Mononuclear cell (primary cell): ENCODE data around the gene RPGRIP1L. TPM values are rescaled to one million over a fixed set of nuclear protein-coding genes. Genes with fewer than 3 reads are reported as not detected.

Experiments used
- H3K27me3 ChIP-seq: 2 replicates; pipeline ENCODE4 v1.6.0; 2011; ENCODE audit warnings: low read length, control low read depth; ENCODE audit not compliant: insufficient read depth
- H3K4me1 ChIP-seq: 2 replicates; pipeline ENCODE4 v1.5.1; 2011; ENCODE audit warnings: mild to moderate bottlenecking, low read length, control low read depth; ENCODE audit not compliant: insufficient read depth
- H3K4me3 ChIP-seq: 2 replicates; pipeline ENCODE4 v1.5.1; 2011; ENCODE audit warnings: mild to moderate bottlenecking, low read length, moderate library complexity
- H3K9me3 ChIP-seq: 2 replicates; pipeline ENCODE4 v1.5.1; 2011; ENCODE audit warnings: low read depth, mild to moderate bottlenecking, control low read depth, low read length
- total RNA-seq: library from RNA; depleted of rRNA; stranded (reverse); fragments of >200 nt; gene quantifications from one replicate; pipeline ENCODE4 v1.2.3, GENCODE V29; 2012

RPGRIP1L gene
- total RNA-seq, 1 donor = 0.84 TPM

DNA sequence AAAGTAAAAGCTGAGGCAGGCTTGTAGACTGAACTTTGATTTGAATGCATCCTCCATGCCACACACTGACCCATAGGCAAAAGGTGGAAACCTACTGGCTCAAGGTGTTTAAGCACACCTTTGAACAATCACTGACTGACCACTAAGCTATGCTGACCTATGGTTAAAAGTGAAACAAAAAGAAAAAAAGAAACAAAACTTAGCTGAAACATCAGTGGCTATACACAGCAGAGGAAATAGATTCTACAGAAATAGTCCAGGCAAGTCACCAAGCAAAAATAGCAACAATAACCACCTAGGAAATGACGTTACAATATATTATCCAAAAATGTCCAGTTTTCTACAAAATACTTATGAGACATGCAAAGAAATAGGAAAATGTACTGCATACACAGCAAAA, 60.2 kb downstream of the RPGRIP1L start:
- Histone ChIP-seq H3K9me3 (peaks cover 16% of the 10 kb centered on the region), H3K27me3 (no peaks in the 10 kb centered on the region), H3K4me1 (no peaks in the 10 kb centered on the region), H3K4me3 (no peak overlapping the region)

DNA sequence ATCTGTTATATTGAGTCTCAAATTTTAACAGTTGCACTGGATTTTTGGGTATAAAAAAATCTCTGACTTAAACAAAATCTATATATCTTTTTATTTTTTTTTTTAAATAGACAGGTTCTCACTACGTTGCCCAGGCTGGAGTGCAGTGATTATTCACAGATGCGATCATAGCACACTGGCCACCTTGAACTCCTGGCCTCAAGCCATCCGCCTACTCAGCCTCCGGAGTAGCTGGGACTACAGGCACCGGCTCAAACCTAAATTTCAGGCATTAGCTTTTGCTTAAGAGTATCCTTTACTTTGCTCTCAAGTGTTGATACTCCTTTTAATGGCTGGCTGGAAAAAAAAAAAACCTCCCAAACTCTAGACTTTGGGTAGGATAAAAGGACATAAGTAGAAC, 61.6 kb downstream of the RPGRIP1L start:
- peaks cover 16% of the 10 kb centered on the region for H3K9me3 ChIP-seq
- H3K4me1 ChIP-seq = no peaks in the 10 kb centered on the region
- H3K27me3 ChIP-seq = no peaks in the 10 kb centered on the region
- H3K4me3 ChIP-seq = no peak overlapping the region

DNA sequence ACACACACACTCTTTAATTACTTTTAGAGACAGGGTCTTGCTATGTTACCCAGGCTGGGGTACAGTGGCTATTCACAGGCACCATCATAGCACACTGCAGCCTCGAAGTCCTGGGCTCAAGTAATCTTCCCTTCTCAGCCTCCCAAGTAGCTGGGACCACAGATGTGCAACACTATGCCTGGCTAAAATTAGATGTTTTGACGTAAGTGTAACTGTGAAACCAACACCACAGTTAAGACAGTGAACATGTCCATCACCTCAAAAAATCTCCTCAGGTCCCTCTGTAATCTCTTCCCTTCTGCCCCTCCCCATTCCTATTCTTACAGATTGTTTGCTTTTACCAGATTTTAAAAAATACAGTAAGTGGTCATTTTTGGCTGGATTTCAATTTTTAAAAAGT, 66.7 kb downstream of the RPGRIP1L start:
- Histone ChIP-seq H3K9me3 (no peaks in the 10 kb centered on the region), H3K27me3 (no peaks in the 10 kb centered on the region), H3K4me3 (no peak overlapping the region), H3K4me1 (no peaks in the 10 kb centered on the region)

DNA sequence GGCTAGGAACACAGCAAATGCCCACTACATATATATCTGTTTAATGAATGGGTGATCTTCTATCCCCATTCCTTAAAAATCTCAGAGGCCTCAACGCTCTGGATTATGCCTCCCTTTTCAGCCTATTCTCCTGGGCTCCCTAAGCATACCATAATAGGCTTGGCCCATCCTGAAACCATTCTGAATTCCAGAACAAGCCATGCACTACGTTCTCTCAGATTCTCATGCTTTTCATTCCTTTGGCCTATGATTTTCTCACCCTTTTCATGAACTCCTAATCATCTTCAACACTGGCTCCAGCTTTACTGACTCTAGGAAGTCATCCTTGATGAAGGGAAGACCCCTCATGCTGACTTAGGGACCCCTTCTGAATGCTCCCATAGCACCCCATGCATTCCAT, 71.1 kb downstream of the RPGRIP1L start:
- no peaks in the 10 kb centered on the region for H3K9me3 ChIP-seq

DNA sequence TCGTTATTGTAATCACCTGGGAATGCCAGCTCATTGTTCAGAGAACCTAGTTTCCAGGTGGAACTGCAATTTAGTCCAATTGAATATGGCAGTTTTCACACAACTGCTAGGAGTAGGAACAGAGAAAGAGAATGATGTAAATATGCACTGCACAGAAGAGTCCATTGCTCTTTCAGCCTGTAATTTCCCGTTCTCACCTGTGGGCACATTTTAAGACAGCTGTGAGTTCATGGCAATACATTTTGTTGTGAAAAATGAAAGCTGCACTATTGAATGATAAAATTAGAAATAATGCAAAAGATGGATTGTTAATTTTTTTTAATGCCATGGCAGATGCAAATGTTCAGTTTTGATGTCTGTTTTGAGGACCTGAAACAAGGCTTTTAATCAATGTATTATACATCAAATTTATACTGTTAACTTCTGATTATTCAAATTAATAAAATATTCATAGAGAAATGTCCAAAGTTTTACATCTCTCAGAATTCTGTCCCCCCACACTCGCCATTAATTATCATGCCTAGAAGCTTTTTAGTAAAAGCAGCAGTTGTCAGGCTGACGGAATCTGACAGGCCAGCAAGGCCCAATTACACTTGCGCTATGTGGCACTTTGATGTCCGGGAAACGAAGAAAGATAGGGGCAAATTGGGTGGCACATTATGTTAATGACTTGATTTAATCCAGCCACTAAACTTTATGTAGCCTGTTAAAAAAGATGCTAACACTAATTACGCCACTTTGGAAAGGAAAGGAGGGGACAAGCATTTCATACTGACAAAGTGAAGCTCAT, 72.2 kb downstream of the RPGRIP1L start:
- no peaks in the 10 kb centered on the region for H3K9me3 ChIP-seq
- no peaks in the 10 kb centered on the region for H3K4me1 ChIP-seq
- no peaks in the 10 kb centered on the region for H3K27me3 ChIP-seq
- H3K4me3 ChIP-seq = no peak overlapping the region

More for the DNA sequence above, 71.1 kb downstream of the RPGRIP1L start:
- Histone ChIP-seq H3K4me3 (no peak overlapping the region), H3K4me1 (no peaks in the 10 kb centered on the region), H3K27me3 (no peaks in the 10 kb centered on the region)

DNA sequence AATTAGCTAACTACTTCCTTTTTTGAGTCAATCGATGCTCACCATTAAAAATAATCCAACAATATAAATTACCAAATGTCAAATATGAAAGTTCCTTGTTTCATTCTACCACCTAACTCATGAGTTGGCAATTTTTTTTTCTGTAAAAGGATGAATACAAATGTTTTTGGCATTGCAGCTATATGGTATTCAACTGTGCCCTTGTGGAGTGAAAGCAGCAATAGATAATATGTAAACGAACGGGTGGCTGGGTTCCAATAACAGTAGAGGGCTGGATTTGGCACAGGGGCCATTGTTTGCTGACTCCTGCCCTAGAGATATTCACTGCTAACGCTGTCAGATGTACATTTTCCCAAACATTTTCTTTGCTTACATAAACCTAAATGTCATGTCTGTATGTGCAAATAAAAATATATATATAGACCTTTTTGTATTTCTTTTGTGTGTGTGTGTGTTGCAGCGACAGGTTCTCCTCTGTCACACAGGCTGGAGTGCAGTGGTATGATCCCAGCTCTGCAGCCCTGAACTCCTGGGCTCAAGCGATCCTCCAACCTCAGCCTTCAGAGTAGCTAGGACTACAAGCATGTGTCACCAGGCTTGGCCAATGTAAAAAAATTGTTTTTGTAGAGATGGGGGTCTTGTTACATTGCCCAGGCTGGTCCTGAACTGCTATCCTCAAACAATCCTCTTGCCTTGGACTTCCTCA, 73.9 kb downstream of the RPGRIP1L start:
- Histone ChIP-seq H3K9me3 (no peaks in the 10 kb centered on the region), H3K27me3 (no peaks in the 10 kb centered on the region), H3K4me3 (no peak overlapping the region)

DNA sequence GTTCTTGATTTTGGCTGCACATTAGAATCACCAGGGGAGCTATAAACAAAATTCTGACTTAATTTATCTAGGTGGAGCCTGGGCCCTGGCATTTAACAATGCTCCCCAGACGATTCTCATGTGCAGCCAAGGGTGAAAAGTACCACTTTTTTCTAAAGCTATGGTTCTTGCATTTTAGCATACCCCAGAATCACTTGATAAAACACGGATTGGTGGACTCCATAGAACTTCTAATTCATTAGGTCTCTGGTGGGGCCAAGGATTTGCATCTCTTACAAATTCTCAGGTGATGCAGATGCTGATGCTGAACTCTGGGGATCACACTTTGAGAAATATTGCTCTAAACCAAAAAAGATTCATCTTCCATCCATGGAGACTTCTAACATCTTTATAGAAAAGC, 74.5 kb downstream of the RPGRIP1L start:
- no peaks in the 10 kb centered on the region for H3K9me3 ChIP-seq
- no peaks in the 10 kb centered on the region for H3K4me1 ChIP-seq
- H3K27me3 ChIP-seq = no peaks in the 10 kb centered on the region
- no peak overlapping the region for H3K4me3 ChIP-seq

More for the DNA sequence above, 73.9 kb downstream of the RPGRIP1L start:
- no peaks in the 10 kb centered on the region for H3K4me1 ChIP-seq

DNA sequence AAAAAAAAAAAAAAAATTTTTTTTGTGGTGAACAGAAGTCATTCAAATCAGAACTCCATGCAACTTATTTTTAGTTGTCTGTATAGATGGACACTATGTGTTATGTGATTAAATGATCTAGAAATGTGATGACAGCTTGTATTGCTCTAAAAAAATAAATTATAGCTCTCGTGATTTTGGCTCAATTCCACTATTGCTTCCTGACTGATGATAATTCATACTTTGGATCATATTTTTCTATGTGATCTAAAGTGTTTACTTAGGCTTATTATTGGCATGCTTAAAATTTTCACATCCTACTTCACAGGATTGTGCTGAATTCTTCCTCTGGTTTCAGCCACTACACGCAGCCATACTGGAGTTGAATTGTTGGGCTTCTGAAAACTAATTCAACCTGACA, 76.8 kb downstream of the RPGRIP1L start:
- H3K4me3 ChIP-seq = no peak overlapping the region
- no peaks in the 10 kb centered on the region for H3K4me1 ChIP-seq
- H3K27me3 ChIP-seq = no peaks in the 10 kb centered on the region
- no peaks in the 10 kb centered on the region for H3K9me3 ChIP-seq

DNA sequence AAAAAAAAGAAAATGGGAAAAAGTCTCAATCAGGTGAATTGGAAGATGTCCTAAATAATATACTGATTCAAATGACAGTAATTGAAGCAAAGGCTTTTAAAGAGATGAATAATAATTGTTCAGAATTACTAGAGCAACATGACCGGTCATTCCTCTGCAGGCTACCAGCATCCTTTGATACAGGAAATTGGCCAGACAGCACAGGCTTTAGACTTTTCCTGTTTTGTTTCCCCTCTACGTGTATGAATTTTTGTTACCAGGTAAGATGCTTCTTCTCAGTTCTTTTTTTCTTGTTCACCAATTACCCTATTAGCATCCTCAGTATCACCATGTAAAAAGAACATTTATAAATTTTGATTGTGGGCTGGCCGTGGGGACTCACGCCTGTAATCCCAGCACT, 77.5 kb downstream of the RPGRIP1L start:
- Histone ChIP-seq H3K4me3 (no peak overlapping the region), H3K9me3 (no peaks in the 10 kb centered on the region), H3K4me1 (no peaks in the 10 kb centered on the region), H3K27me3 (no peaks in the 10 kb centered on the region)

DNA sequence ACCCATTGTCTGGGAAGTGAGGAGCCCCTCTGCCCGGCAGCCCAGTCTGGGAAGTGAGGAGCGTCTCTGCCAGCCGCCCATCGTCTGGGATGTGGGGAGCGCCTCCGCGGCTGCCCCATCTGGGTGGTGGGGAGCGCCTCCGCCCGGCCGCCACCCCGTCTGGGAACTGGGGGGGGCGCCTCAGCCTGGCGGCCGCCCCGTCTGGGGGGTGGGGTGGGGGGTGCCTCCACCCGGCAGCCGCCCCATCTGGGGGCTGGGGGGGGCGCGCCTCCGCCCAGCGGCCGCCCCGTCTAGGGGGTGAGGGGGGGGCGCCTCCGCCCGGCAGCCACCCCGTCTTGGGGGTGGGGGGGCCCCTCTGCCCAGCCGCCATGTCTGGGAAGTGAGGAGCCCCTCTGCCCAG, 78.4 kb downstream of the RPGRIP1L start:
- H3K9me3 ChIP-seq = no peaks in the 10 kb centered on the region
- no peaks in the 10 kb centered on the region for H3K4me1 ChIP-seq
- H3K27me3 ChIP-seq = no peaks in the 10 kb centered on the region
- H3K4me3 ChIP-seq = no peak overlapping the region

DNA sequence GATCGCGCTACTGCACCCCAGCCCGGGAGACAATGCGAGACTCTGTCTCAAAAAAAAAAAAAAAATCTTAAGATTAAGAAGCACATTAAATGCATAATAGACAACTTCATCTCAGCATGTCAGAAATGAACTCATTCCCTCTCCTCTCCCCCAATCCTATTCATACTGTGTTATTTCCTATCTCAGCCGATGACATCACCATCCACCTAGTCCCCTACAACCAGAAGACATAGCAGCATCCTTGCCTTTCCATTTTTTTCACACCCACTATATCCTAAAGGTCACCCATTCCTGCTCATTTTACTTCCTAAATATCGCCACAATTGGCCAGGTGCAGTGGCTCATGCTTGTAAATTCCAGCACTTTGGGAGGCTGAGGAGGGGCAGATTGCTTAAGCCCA, 81.3 kb downstream of the RPGRIP1L start:
- Histone ChIP-seq H3K4me1 (no peaks in the 10 kb centered on the region), H3K9me3 (no peaks in the 10 kb centered on the region), H3K4me3 (no peak overlapping the region), H3K27me3 (no peaks in the 10 kb centered on the region)

DNA sequence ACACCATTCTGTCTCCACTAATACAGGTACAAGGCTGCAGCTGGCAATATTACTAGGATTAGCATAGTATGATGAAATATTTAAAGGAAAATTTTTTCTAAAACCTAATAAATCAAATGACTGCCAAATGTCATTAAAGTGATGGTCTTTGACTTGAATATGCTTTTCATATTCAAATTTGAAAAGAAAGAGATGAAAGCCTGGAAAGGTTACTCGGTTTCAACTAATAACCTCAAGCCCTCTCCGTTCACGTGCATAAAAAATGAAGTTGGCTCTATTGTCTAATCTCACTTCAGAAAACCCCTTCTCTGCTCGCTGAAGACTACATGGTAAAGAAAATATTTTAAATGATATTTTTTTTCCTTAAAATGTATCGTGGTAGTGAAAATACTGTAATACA, 83.2 kb downstream of the RPGRIP1L start:
- Histone ChIP-seq H3K9me3 (no peaks in the 10 kb centered on the region), H3K27me3 (no peaks in the 10 kb centered on the region), H3K4me1 (no peaks in the 10 kb centered on the region), H3K4me3 (no peak overlapping the region)

DNA sequence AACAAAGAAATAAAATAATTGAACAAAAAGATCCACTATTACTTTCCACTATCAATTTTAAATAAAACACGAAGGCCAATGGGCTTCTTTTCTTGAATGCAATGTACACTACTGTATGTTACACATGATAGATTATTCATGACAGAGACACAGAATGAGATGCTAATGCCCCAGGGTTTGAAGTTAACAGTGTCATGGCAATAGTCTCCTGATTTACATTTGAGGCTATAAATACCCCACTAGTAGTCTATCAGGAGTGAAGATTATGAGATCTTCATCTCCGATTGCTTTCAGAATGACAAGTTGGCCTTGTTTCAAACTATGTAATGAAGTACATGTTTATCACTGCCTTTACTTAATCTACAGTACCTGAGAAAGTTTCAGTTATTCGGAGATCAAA, 84.4 kb downstream of the RPGRIP1L start:
- no peak overlapping the region for H3K4me3 ChIP-seq

DNA sequence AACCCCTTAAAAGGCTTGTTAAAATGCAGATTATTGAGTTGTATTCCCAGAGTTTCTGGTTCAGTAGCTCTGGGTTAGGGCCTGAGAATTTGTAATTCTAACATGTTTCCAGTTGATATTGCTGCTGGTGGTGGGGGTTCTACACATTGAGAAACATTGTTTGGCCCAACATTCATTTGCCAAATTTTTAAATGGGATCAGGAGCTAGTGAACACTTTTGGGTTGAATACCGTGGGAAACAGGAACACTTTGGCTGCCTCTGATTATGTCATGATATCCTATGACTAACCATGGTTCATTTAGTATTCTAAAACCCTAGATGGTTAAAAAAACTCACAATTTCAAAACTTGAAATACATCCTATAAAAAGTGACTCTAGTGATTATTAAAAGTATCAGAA, 89.3 kb downstream of the RPGRIP1L start:
- no peaks in the 10 kb centered on the region for H3K27me3 ChIP-seq
- no peaks in the 10 kb centered on the region for H3K9me3 ChIP-seq
- H3K4me3 ChIP-seq = no peak overlapping the region
- no peaks in the 10 kb centered on the region for H3K4me1 ChIP-seq

More for the DNA sequence above, 84.4 kb downstream of the RPGRIP1L start:
- H3K27me3 ChIP-seq = no peaks in the 10 kb centered on the region
- H3K4me1 ChIP-seq = no peaks in the 10 kb centered on the region
- no peaks in the 10 kb centered on the region for H3K9me3 ChIP-seq

DNA sequence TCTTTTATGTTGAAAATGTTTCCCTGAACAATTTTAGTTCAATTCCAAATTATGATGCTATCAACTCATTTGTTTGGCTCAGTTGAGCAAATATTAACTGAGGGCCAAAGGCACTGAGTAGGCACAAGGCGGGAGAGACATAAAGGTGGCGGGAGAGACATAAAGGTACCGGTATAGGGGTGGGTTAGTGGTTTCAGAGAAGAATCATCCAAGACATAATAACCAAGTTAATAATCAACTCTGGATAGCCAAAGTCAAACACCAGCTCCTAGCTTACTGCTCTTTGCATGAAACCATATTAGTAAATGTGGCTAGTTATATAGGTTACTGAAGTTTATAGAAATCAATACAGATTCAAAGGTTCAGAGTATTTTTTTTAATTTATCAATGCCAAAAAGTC, 91.7 kb downstream of the RPGRIP1L start:
- Histone ChIP-seq H3K4me3 (no peak overlapping the region), H3K4me1 (no peaks in the 10 kb centered on the region), H3K27me3 (no peaks in the 10 kb centered on the region), H3K9me3 (no peaks in the 10 kb centered on the region)
